Stomach (tissue), 9 donors: ENCODE measurements around the gene TNKS2. TPM values are rescaled to one million over a fixed set of nuclear protein-coding genes. Genes with fewer than 3 reads are reported as not detected.

ENCODE experiments used
- DNase-seq, 2 donors: peaks; one replicate each; pipeline versions ENCODE4 v3.0.0 to v3.0.0-alpha.2; 2013 to 2019
- H3K27ac ChIP-seq, 5 donors: fragments of 200-600 bp in 4 of 5; sonication (generic) in 4 of 5; one replicate each; pipeline ENCODE4 v1.5.1; 2013 to 2019; ENCODE audit warnings: mild to moderate bottlenecking in 1 of 5, moderate library complexity in 1 of 5
- H3K27me3 ChIP-seq, 3 donors: fragments of 200-600 bp; sonication (generic); one replicate each; pipeline ENCODE4 v1.5.1; 2017 to 2019; ENCODE audit warnings: mixed run types in 1 of 3
- H3K36me3 ChIP-seq, 4 donors: fragments of 200-600 bp; sonication (generic); 1 replicate in 3 of 4; 2 replicates in 1 of 4; pipeline ENCODE4 v1.5.1; 2016 to 2019
- H3K4me1 ChIP-seq, 4 donors: fragments of 200-600 bp; sonication (generic); one replicate each; pipeline ENCODE4 v1.5.1; 2016 to 2019
- H3K4me3 ChIP-seq, 4 donors: fragments of 200-600 bp; sonication (generic) in 3 of 4; one replicate each; pipeline ENCODE4 v1.5.1; 2016 to 2019; ENCODE audit warnings: mild to moderate bottlenecking in 1 of 4
- H3K9me3 ChIP-seq, 4 donors: fragments of 200-600 bp; sonication (generic); one replicate each; pipeline ENCODE4 v1.5.1; 2016 to 2019
- EP300 ChIP-seq: sonication (generic); formaldehyde crosslinking; IDR thresholded peaks from one replicate; pipeline ENCODE4 v1.6.1; 2017; ENCODE audit warnings: antibody characterized with exemption
- POLR2A ChIP-seq, 4 donors: fragments of 450-650 bp; IDR thresholded peaks; one replicate each; pipeline ENCODE4 v1.6.1; 2016; ENCODE audit warnings: antibody characterized with exemption in 4 of 4, control low read depth in 2 of 4, mild to moderate bottlenecking in 1 of 4, moderate library complexity in 1 of 4
- POLR2AphosphoS5 ChIP-seq, 3 donors: sonication (generic); formaldehyde crosslinking; IDR thresholded peaks; one replicate each; pipeline ENCODE4 v1.6.1; 2016; ENCODE audit warnings: antibody characterized with exemption in 3 of 3
- WGBS, 5 donors: extraction: QIAGEN DNeasy Blood & Tissue Kit in 3 of 5; methylation state at CpG; one replicate each; pipeline versions ENCODE4 v1.1.5 to v1.1.7; 2013 to 2018; 5-methylcytosine and 5-hydroxymethylcytosine counted together
- intact Hi-C: fragments of 100-400 bp; cut with DNase I; formaldehyde crosslinking; loops from one replicate; pipeline ENCODE4 v1.15.1; 2023; ENCODE audit warnings: low total_unique reads
- polyA plus RNA-seq, 3 donors: library from polyadenylated mRNA; stranded (reverse); fragments of 200-250 nt; gene quantifications; one replicate each; pipeline ENCODE4 v1.2.3, GENCODE V29; 2013
- total RNA-seq, 5 donors: library from RNA; depleted of rRNA; stranded (reverse); fragments of >200 nt; gene quantifications; one replicate each; pipeline versions ENCODE4 v1.1.0 to v1.2.3, GENCODE V29; 2014 to 2016
- TF ChIP-seq, protein P1 (sequence below), 7 experiments: fragments of 450-650 bp in 4 of 7; fragments of 200-600 bp in 3 of 7; sonication (generic) in 3 of 7; IDR thresholded peaks; one replicate each; pipeline ENCODE4 v1.5.1; 2016 to 2019; ENCODE audit warnings: antibody characterized with exemption in 7 of 7, control low read depth in 2 of 7, mild to moderate bottlenecking in 1 of 7
- donor health status: healthy with polysubstance abuse.
- donor health status: Bipolar disorder and iron deficiency.
- donor health status: healthy.

Gene TNKS2
- total and polyA plus RNA-seq, 8 donors: 8.1 to 86.5 (median 28.9) TPM

DNA sequence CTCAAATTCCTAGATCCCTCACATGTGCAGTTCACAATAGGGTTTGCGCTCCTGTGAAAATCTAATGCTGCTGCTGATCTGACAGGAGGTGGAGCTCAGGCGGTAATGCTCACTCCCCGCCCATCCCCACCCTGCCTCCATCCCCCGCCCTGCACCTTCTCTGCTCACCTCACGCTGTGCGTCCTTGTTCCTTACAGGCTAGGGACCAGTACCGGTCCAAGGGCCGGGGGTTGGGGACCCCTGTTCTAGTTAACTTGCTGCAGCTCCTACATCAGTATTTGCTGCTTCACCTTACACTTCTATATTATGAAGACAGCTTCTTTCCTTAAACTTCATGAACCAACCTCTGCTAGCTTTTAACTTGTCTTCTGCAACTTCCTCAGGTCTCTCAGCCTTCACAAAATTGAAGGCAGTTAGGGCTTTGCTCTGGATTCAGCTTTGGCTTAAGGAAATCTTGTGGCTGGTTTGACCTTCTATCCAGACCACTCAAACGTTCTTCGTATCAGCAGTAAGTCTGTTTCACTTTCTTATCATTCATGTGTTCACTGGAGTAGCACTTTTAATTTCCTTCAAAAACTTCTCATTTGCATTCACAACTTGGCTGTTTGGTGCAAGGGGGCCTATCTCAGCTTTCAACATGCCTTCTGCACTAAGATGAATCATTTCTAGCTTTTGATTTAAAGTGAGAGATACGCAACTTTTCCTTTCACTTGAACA, 1.7 kb upstream of the TNKS2 start:
- 2 to 9% (median 5%) methylated on average over 10 to 11 of the region's 11 CpGs for WGBS, 5 donors
- intact Hi-C loops: no loop called here
- Histone ChIP-seq H3K27me3 (no peaks in the 10 kb centered on the region), H3K27ac (peak overlapping the region; percentile 73 to 99 (median 99)), H3K4me3 (peak overlapping the region; percentile 84 to 92 (median 90)), H3K9me3 (no peaks in the 10 kb centered on the region), H3K4me1 (peaks cover 21 to 46% (median 36%) of the 10 kb centered on the region in 4 donors), H3K36me3 (peaks cover 0 to 2% (median 0%) of the 10 kb centered on the region in 4 donors)
- peak; percentile 57 to 78 for DNase-seq
- TF ChIP-seq EP300: no peak
- no peak for TF ChIP-seq POLR2AphosphoS5 (IDR thresholded peaks at IDR 0.05)
- TF ChIP-seq, protein P1, sequence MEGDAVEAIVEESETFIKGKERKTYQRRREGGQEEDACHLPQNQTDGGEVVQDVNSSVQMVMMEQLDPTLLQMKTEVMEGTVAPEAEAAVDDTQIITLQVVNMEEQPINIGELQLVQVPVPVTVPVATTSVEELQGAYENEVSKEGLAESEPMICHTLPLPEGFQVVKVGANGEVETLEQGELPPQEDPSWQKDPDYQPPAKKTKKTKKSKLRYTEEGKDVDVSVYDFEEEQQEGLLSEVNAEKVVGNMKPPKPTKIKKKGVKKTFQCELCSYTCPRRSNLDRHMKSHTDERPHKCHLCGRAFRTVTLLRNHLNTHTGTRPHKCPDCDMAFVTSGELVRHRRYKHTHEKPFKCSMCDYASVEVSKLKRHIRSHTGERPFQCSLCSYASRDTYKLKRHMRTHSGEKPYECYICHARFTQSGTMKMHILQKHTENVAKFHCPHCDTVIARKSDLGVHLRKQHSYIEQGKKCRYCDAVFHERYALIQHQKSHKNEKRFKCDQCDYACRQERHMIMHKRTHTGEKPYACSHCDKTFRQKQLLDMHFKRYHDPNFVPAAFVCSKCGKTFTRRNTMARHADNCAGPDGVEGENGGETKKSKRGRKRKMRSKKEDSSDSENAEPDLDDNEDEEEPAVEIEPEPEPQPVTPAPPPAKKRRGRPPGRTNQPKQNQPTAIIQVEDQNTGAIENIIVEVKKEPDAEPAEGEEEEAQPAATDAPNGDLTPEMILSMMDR (IDR thresholded peaks at IDR 0.05): no peak
- TF ChIP-seq POLR2A (IDR thresholded peaks at IDR 0.05): no peak

DNA sequence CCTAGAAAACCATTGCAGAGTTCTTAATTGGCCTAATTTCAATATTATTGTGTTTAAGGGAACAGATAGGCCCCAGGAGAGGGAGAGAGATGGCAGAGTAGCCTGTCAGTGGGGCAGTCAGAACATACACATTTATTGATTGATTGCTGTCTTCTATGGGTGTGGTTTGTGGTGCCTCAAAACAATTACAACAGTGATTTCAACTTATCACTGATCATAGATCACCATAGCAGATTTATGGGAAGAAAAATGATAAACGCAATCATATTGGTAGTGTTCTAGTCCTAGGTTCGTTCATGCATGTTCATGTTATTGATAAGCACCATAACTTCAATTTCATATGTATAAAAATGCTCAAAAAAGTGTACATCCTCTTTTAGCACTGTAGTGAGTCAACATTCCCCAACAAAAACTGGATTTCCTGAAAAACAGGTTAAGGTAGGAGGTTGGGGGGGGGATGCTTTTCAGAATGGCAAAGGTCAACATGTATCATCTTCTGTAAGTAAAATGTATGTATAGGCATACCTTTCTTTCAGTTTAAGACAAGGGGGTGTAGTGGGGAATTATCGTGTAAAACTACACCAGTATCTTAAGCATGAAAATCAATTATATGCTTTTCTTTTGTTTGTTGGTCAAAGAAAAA, 1.1 kb upstream of the TNKS2 start:
- H3K27me3 ChIP-seq: no peaks in the 10 kb centered on the region
- H3K4me3 ChIP-seq: peak overlapping the region; percentile 84 to 92 (median 90)
- 25 to 45% (median 36%) methylated on average over 3 of the region's 3 CpGs for WGBS, 5 donors
- peak overlapping the region; percentile 36 to 99 (median 99) for H3K27ac ChIP-seq
- H3K9me3 ChIP-seq: no peaks in the 10 kb centered on the region
- H3K4me1 ChIP-seq: peaks cover 22 to 51% (median 41%) of the 10 kb centered on the region in 4 donors
- H3K36me3 ChIP-seq: peaks cover 0 to 7% (median 1%) of the 10 kb centered on the region in 4 donors
- DNase-seq: peak in 1 of 2 donors; percentile 34
- TF ChIP-seq EP300 (no peak), POLR2AphosphoS5 (IDR thresholded peaks at IDR 0.05) (no peak), POLR2A (IDR thresholded peaks at IDR 0.05) (no peak)
- TF ChIP-seq, protein P1 (IDR thresholded peaks at IDR 0.05): no peak
- intact Hi-C loops: no loop called here

DNA sequence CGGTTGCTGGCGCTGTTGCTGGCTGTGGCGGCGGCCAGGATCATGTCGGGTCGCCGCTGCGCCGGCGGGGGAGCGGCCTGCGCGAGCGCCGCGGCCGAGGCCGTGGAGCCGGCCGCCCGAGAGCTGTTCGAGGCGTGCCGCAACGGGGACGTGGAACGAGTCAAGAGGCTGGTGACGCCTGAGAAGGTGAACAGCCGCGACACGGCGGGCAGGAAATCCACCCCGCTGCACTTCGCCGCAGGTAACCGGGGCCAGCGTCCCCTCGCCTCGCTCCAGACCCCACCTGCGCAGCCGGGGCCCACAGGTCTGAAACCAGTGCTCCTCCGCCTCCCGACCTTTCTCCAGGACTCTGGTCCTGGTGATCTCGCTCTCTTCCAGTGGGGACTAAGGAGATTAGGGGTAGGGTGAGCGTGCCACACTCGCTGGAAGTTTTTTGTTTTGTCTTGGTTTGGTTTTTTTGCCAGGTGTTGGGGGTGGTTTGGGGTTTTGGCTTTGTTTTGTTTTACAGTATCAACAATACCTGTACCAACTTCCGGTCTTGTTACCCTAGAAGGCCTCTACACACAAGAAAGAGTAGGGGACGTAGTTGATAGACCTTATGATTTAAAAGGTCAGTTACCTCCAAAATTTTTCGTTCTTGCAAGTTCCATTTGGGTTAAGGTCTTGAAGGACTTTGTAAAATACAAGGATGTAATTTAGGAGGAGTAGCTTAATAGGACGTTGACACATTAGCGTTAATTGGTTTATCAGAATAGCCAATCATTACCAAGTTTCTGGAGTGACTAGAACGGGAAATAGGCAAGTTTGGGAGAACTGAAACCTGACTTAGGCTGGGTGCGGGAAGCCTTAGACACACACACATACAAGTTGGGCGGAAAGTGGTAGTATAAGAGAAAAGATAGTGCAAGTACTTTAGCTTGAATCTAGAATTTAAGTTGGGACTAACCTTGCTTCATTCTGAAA, 704 bp downstream of the TNKS2 start:
- Histone ChIP-seq H3K27me3 (no peaks in the 10 kb centered on the region), H3K36me3 (peaks cover 0 to 14% (median 8%) of the 10 kb centered on the region in 4 donors), H3K9me3 (no peaks in the 10 kb centered on the region), H3K4me1 (peaks cover 35 to 68% (median 53%) of the 10 kb centered on the region in 4 donors), H3K27ac (peak overlapping the region; percentile 95 to 99 (median 99)), H3K4me3 (peak overlapping the region; percentile 84 to 92 (median 90))
- 0% methylated on average over 23 to 54 of the region's 54 CpGs for WGBS, 5 donors
- intact Hi-C loops: no loop called here
- TF ChIP-seq EP300: no peak
- TF ChIP-seq, protein P1 (IDR thresholded peaks at IDR 0.05): no peak
- no peak for TF ChIP-seq POLR2A (IDR thresholded peaks at IDR 0.05)
- TF ChIP-seq POLR2AphosphoS5 (IDR thresholded peaks at IDR 0.05): peak; percentile 6 to 53 (median 49)
- DNase-seq: peak; percentile 42 to 77

DNA sequence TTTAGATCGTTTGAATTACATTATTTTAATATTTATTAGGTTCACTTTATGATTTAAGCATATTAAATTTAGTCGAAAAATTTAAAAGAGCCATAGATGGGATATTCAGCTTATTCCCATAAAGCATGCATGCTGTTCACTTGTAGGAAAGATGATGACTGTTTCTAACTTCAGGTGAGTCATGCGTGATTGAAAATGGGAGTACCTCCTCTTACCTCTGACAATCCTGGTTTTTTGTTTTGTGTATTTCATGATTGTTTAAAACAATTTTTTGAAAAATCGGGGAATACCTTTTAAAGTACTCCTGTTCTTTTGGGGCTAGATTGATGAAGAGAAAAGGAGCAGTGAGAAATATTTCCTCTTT, 1.4 kb downstream of the TNKS2 start:
- Histone ChIP-seq H3K4me1 (peaks cover 39 to 75% (median 58%) of the 10 kb centered on the region in 4 donors), H3K27me3 (no peaks in the 10 kb centered on the region), H3K36me3 (peaks cover 0 to 14% (median 11%) of the 10 kb centered on the region in 4 donors), H3K27ac (peak overlapping the region in 4 of 5 donors; percentile 95 to 99 (median 99)), H3K4me3 (peak overlapping the region; percentile 84 to 92 (median 90)), H3K9me3 (no peaks in the 10 kb centered on the region)
- peak in 1 of 2 donors; percentile 41 for DNase-seq
- WGBS, 5 donors: 11 to 18% (median 15%) methylated on average over 4 of the region's 4 CpGs
- intact Hi-C loops: no loop called here
- TF ChIP-seq POLR2A (IDR thresholded peaks at IDR 0.05) (no peak), POLR2AphosphoS5 (IDR thresholded peaks at IDR 0.05) (no peak), EP300 (no peak)
- TF ChIP-seq, protein P1 (IDR thresholded peaks at IDR 0.05): no peak
